Vagina (tissue), 2 donors: ENCODE results near the gene TRMT112. TPM values are rescaled to one million over a fixed set of nuclear protein-coding genes. Genes with fewer than 3 reads are reported as not detected.

ENCODE experiments used
- DNase-seq, 2 donors: peaks; one replicate each; pipeline ENCODE4 v3.0.0-alpha.2; 2017; ENCODE audit errors: extremely low spot score in 2 of 2
- H3K27ac ChIP-seq: fragments of 200-600 bp; sonication (generic); one replicate; pipeline ENCODE4 v1.5.1; 2019
- H3K27me3 ChIP-seq: fragments of 200-600 bp; sonication (generic); one replicate; pipeline ENCODE4 v1.5.1; 2019
- H3K36me3 ChIP-seq, 2 donors: fragments of 200-600 bp; sonication (generic); one replicate each; pipeline ENCODE4 v1.5.1; 2017 to 2019
- H3K4me1 ChIP-seq: fragments of 200-600 bp; sonication (generic); one replicate; pipeline ENCODE4 v1.5.1; 2019
- H3K4me3 ChIP-seq, 2 donors: fragments of 200-600 bp; sonication (generic); 1 replicate in 1 of 2; 2 replicates in 1 of 2; pipeline ENCODE4 v1.5.1; 2016 to 2019
- H3K9me3 ChIP-seq: fragments of 200-600 bp; sonication (generic); one replicate; pipeline ENCODE4 v1.5.1; 2019
- CTCF ChIP-seq, 3 experiments: fragments of 450-650 bp in 2 of 3; fragments of 200-600 bp in 1 of 3; sonication (generic) in 1 of 3; IDR thresholded peaks; one replicate each; pipeline ENCODE4 v1.5.1; 2017 to 2019; ENCODE audit warnings: antibody characterized with exemption in 3 of 3, mild to moderate bottlenecking in 2 of 3, moderate library complexity in 2 of 3
- POLR2A ChIP-seq, 2 donors: fragments of 450-650 bp; IDR thresholded peaks; one replicate each; pipeline ENCODE4 v1.6.1; 2017; ENCODE audit warnings: antibody characterized with exemption in 2 of 2, mild to moderate bottlenecking in 2 of 2, moderate library complexity in 2 of 2
- POLR2AphosphoS5 ChIP-seq, 2 donors: sonication (generic); formaldehyde crosslinking; IDR thresholded peaks; one replicate each; pipeline ENCODE4 v1.9.0; 2017; ENCODE audit warnings: antibody characterized with exemption in 2 of 2, mild to moderate bottlenecking in 2 of 2, low read depth in 1 of 2; ENCODE audit not compliant: insufficient read depth in 1 of 2
- intact Hi-C: fragments of 100-400 bp; cut with DNase I; formaldehyde crosslinking; loops from one replicate; pipeline ENCODE4 v1.15.1; 2023
- total RNA-seq: library from RNA; depleted of rRNA; stranded (reverse); fragments of >200 nt; gene quantifications from one replicate; pipeline ENCODE4 v1.2.3, GENCODE V29; 2016

Gene TRMT112
- total RNA-seq, 1 donor from 2014 or later = 195 TPM

GRCh38 chr11:64289002-64289564 is 28.3 kb downstream of the TRMT112 start:
- no peak for TF ChIP-seq POLR2AphosphoS5 (IDR thresholded peaks at IDR 0.05; ENCODE audit: insufficient read depth in 1 of 2, low read depth in 1 of 2)
- no peak for TF ChIP-seq POLR2A (IDR thresholded peaks at IDR 0.05)
- TF ChIP-seq CTCF (IDR thresholded peaks at IDR 0.05) = no peak
- no peak overlapping the region for H3K4me3 ChIP-seq
- H3K36me3 ChIP-seq = no peaks in the 10 kb centered on the region
- no peak for DNase-seq
- peaks cover 36% of the 10 kb centered on the region for H3K4me1 ChIP-seq
- H3K9me3 ChIP-seq = no peaks in the 10 kb centered on the region
- no peak overlapping the region for H3K27ac ChIP-seq
- peaks cover 10% of the 10 kb centered on the region for H3K27me3 ChIP-seq
- intact Hi-C loops = no loop called here

- intact Hi-C loops = no loop called here
- H3K9me3 ChIP-seq = no peaks in the 10 kb centered on the region
- DNase-seq = no peak
- H3K4me1 ChIP-seq = peaks cover 43% of the 10 kb centered on the region
- no peaks in the 10 kb centered on the region for H3K36me3 ChIP-seq
- no peak overlapping the region for H3K4me3 ChIP-seq
- H3K27me3 ChIP-seq = peaks cover 10% of the 10 kb centered on the region
- TF ChIP-seq POLR2A (IDR thresholded peaks at IDR 0.05) (no peak), CTCF (IDR thresholded peaks at IDR 0.05) (no peak), POLR2AphosphoS5 (IDR thresholded peaks at IDR 0.05; ENCODE audit: insufficient read depth in 1 of 2, low read depth in 1 of 2) (no peak)
- H3K27ac ChIP-seq = no peak overlapping the region
Observed at GRCh38 chr11:64288353-64288750, 29.0 kb downstream of the TRMT112 start.

GRCh38 chr11:64287676-64288352 is 29.5 kb downstream of the TRMT112 start:
- H3K4me3 ChIP-seq = no peak overlapping the region
- intact Hi-C loops = no loop called here
- no peaks in the 10 kb centered on the region for H3K36me3 ChIP-seq
- TF ChIP-seq POLR2AphosphoS5 (IDR thresholded peaks at IDR 0.05; ENCODE audit: insufficient read depth in 1 of 2, low read depth in 1 of 2) (no peak), CTCF (IDR thresholded peaks at IDR 0.05) (no peak), POLR2A (IDR thresholded peaks at IDR 0.05) (no peak)
- no peak overlapping the region for H3K27ac ChIP-seq
- no peak for DNase-seq
- H3K27me3 ChIP-seq = peaks cover 10% of the 10 kb centered on the region
- H3K4me1 ChIP-seq = peaks cover 48% of the 10 kb centered on the region
- no peaks in the 10 kb centered on the region for H3K9me3 ChIP-seq

- no peaks in the 10 kb centered on the region for H3K9me3 ChIP-seq
- no peak overlapping the region for H3K4me3 ChIP-seq
- no peak for DNase-seq
- H3K27me3 ChIP-seq = peaks cover 4% of the 10 kb centered on the region
- no peaks in the 10 kb centered on the region for H3K36me3 ChIP-seq
- peaks cover 47% of the 10 kb centered on the region for H3K4me1 ChIP-seq
- TF ChIP-seq POLR2AphosphoS5 (IDR thresholded peaks at IDR 0.05; ENCODE audit: insufficient read depth in 1 of 2, low read depth in 1 of 2) (no peak), CTCF (IDR thresholded peaks at IDR 0.05) (no peak), POLR2A (IDR thresholded peaks at IDR 0.05) (no peak)
- no peak overlapping the region for H3K27ac ChIP-seq
- intact Hi-C loops = no loop called here
Observed at GRCh38 chr11:64286801-64287159, 30.6 kb downstream of the TRMT112 start.
